H1 (cell line): ENCODE data around the gene ANKRD24. TPM values are rescaled to one million over a fixed set of nuclear protein-coding genes. Genes with fewer than 3 reads are reported as not detected.

Experiments
- HDAC2 ChIP-seq, 2 experiments: fragments of 300-600 bp in 1 of 2; sonication (generic) in 1 of 2; IDR thresholded peaks; 2 replicates each; pipeline ENCODE4 v1.6.1; 2011 to 2012; ENCODE audit warnings: low read depth in 2 of 2, low read length in 2 of 2, mild to moderate bottlenecking in 2 of 2, moderate library complexity in 2 of 2, borderline replicate concordance in 1 of 2, inconsistent platforms in 1 of 2
- KDM1A ChIP-seq: fragments of 200-600, 300-600 bp; sonication (generic); IDR thresholded peaks from 2 replicates; pipeline ENCODE4 v1.7.1; 2016; ENCODE audit warnings: mild to moderate bottlenecking, low read length, borderline replicate concordance
- SP1 ChIP-seq: IDR thresholded peaks from 2 replicates; pipeline ENCODE4 v1.6.1; 2011; ENCODE audit warnings: low read depth, low read length
- polyA plus RNA-seq, 7 experiments: library from polyadenylated mRNA; depleted of rRNA in 3 of 7; stranded (reverse) in 5 of 7; unstranded in 2 of 7; fragments of >200 nt in 5 of 7; fragments of 200-250 nt in 2 of 7; gene quantifications; 1 replicate in 5 of 7; 2 replicates in 1 of 7; 4 replicates in 1 of 7; pipeline versions ENCODE4 v1.2.1 to v1.2.3, GENCODE V29; 2011 to 2013; ENCODE audit warnings: missing spikeins in 2 of 7, mixed read lengths in 2 of 7
- total RNA-seq: library from RNA; stranded (reverse); fragmentation: NEBNext Ultra II Directional; extraction: Animal tissue kit (Norgen Biotek cat#: 25700); gene quantifications from 2 replicates; pipeline ENCODE4 v1.2.1, GENCODE V29; 2021

Gene ANKRD24
- total and polyA plus RNA-seq, 2 of the 8 experiments (the other 6 are each of a cell fraction or from before 2014, with no cell fraction given) = 7.6 to 14.1 TPM

DNA sequence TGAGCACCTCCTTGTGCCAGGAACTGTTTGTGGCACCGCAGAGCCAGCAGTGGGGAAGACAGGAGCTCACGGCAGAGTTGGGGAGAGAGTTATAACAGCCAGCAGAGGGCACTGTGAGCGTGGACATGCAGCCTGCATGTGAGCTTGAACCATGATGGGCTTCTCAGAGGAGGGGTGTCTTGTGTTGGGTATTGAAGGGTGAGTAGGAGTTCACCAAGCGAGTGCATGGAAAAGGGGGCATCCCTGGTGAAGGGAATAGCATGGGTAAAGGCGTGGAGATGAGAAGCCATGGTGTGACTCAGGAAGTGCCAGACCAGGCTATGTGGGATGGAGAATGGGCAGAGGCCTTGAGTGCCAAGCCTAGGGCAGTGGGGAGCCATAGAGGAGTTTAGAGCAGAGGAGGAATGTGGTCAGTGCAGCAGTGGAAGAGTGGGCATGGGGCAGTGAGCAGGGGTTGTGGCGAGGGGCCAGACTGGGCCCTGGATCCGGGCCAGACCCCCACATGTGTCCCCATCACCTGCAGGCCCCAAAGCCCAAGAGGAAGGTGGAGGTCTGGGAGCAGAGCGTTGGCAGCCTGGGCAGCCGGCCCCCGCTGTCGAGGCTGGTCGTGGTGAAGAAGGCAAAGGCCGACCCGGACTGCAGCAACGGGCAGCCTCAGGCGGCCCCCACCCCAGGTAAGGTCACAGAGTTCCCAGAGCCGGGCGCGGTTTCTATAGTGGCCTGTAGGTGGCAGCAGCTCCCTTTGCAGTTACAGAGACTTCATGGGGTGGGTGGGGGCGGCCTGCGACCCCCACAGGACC lies 84.8 kb downstream of the ANKRD24 start (continued):
- peak; percentile 87 for TF ChIP-seq KDM1A
- TF ChIP-seq HDAC2 (IDR thresholded peaks at IDR 0.05; ENCODE audit: borderline replicate concordance in 1 of 2, low read depth in 2 of 2, low read length in 2 of 2) = 0 out of 4 replicates have a peak, but pooled peaks of 1 of the 2 experiments have one; percentile 44
- TF ChIP-seq SP1 = no peak
